GM04504 (cell line): ENCODE data around the gene FBXO17.
"Not testable (repeated sequence)": the region's sequence is repeated elsewhere in the genome, so short reads cannot be mapped to it uniquely, and the experiment has no call there.

Source experiments
- DNase-seq: peaks from one replicate; pipeline ENCODE4 v3.0.0-alpha.2; 2012; ENCODE audit warnings: low read depth

Gene FBXO17

GRCh38 chr19:38975214-38975860, at the start of gene FBXO17:
TSS of gene FBXO17 (minus strand) at chr19:38975742. CDS start at chr19:38950319, 25,423 bp downstream.
- no peak for DNase-seq

- DNase-seq = no peak
These were observed 49.5 kb upstream of the FBXO17 start for GRCh38 chr19:39024875-39025641.

- no peak for DNase-seq
These were observed 45.5 kb upstream of the FBXO17 start for GRCh38 chr19:39021063-39021462.

GRCh38 chr19:39017646-39018045, 42.1 kb upstream of the FBXO17 start:
- no peak for DNase-seq

GRCh38 chr19:39017026-39017425, 41.5 kb upstream of the FBXO17 start:
- no peak for DNase-seq

- DNase-seq = no peak
These were observed 38.5 kb upstream of the FBXO17 start for GRCh38 chr19:39014037-39014436.

- DNase-seq = no peak
These were observed 33.5 kb upstream of the FBXO17 start for GRCh38 chr19:39009001-39009400.

GRCh38 chr19:39008137-39008536, 32.6 kb upstream of the FBXO17 start:
- DNase-seq = no peak

- no peak for DNase-seq
These were observed 31.6 kb upstream of the FBXO17 start for GRCh38 chr19:39007096-39007495.

GRCh38 chr19:39004403-39004802, 28.9 kb upstream of the FBXO17 start:
- DNase-seq = no peak

GRCh38 chr19:39003796-39004195, 28.3 kb upstream of the FBXO17 start:
- no peak for DNase-seq

GRCh38 chr19:39003188-39003587, 27.6 kb upstream of the FBXO17 start:
- no peak for DNase-seq

- no peak for DNase-seq
These were observed 25.5 kb upstream of the FBXO17 start for GRCh38 chr19:39001041-39001440.

- DNase-seq = not testable (repeated sequence)
These were observed 22.0 kb upstream of the FBXO17 start for GRCh38 chr19:38997576-38997975.

- DNase-seq = no peak
These were observed 17.7 kb upstream of the FBXO17 start for GRCh38 chr19:38993271-38993670.

GRCh38 chr19:38990949-38991697, 15.6 kb upstream of the FBXO17 start:
- no peak for DNase-seq

- DNase-seq = not testable (repeated sequence)
These were observed 14.1 kb upstream of the FBXO17 start for GRCh38 chr19:38989614-38990013.

- no peak for DNase-seq
These were observed 13.6 kb upstream of the FBXO17 start for GRCh38 chr19:38989066-38989605.

- not testable (repeated sequence) for DNase-seq
These were observed 13.1 kb upstream of the FBXO17 start for GRCh38 chr19:38988627-38989026.

- DNase-seq = not testable (repeated sequence)
These were observed 12.2 kb upstream of the FBXO17 start for GRCh38 chr19:38987745-38988144.

GRCh38 chr19:38985262-38985661, 9.7 kb upstream of the FBXO17 start:
- DNase-seq = no peak

- no peak for DNase-seq
These were observed 5.2 kb upstream of the FBXO17 start for GRCh38 chr19:38980583-38981374.
